ENCODE data around the gene DDIT3. TPM values are rescaled to one million over a fixed set of nuclear protein-coding genes. Genes with fewer than 3 reads are reported as not detected.
A peak's percentile ranks its signal among the peaks of the same experiment; 100 is the strongest.
"Not testable (repeated sequence)": the region's sequence is repeated elsewhere in the genome, so short reads cannot be mapped to it uniquely, and the experiment has no call there.

DDIT3 gene
- total and polyA plus RNA-seq, 11 donors, result 11.5 to 60.5 (median 18.5) TPM

DNA sequence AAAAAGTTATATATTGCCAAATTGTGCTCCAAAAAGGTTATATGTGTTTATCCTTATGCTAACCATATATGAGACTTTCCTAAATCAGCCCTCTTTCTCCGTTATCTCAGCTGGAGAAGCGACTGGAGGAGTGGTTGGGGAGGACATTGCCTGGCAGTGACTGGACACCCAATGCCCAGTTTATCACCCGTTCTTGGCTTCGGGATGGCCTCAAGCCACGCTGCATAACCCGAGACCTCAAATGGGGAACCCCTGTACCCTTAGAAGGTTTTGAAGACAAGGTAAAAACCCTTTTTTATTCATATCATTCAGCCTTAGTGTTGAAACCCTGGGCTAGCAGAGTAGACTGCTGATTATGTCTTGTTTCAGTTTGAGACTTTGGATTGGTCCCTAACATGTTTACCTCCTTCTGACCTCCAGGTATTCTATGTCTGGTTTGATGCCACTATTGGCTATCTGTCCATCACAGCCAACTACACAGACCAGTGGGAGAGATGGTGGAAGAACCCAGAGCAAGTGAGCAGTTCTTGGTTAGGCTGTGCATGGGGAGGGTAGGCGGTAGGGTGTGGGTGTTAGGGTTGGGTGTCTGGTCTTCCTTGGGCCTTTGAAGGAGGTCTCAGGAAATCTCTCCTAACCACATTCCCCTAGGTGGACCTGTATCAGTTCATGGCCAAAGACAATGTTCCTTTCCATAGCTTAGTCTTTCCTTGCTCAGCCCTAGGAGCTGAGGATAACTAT, 8.6 kb downstream of the DDIT3 start:
- H3K36me3 ChIP-seq, result peaks cover 3 to 82% (median 78%) of the 10 kb centered on the region in 9 donors
- WGBS, 4 donors, result 93 to 99% (median 98%) methylated on average over 6 to 7 of the region's 7 CpGs
- TF ChIP-seq CTCF (IDR thresholded peaks at IDR 0.05) (no peak), POLR2A (IDR thresholded peaks at IDR 0.05) (no peak)
- intact Hi-C loops (cut with DNase I), result loop anchor here in 1 of 10 donors (2.0 kb wide), 1 partner anchor 23 kb away; the partner anchor contains the start of gene MARS1
- H3K4me1 ChIP-seq, result peaks cover 0 to 24% (median 1%) of the 10 kb centered on the region in 12 donors
- peak in 1 of 4 donors; percentile 29 for ATAC-seq
- no peak overlapping the region for H3K4me3 ChIP-seq
- no peaks in the 10 kb centered on the region for H3K27me3 ChIP-seq
- no peak overlapping the region for H3K27ac ChIP-seq
- no peaks in the 10 kb centered on the region for H3K9me3 ChIP-seq
- no peak for DNase-seq

DNA sequence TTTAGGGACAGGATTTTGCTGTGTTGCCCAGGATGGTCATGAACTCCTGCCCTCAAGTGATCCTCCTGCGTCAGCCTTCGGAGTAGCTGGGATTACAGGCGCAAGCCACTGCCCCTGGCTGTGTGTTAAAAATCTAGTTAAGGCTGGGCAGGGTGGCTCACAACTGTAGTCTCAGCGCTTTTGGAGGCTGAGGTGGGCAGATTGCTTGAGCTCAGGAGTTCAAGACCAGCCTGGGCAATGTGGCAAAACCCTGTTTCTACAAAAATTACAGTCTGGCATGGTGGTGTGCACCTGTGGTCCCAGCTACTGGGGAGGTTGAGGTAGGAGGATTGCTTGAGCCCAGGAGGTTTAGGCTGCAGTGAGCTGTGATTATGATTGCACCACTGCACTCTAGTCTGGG, 9.2 kb downstream of the DDIT3 start:
- Histone ChIP-seq H3K36me3 (peaks cover 3 to 81% (median 77%) of the 10 kb centered on the region in 9 donors), H3K9me3 (no peaks in the 10 kb centered on the region), H3K27ac (no peak overlapping the region), H3K4me3 (no peak overlapping the region), H3K4me1 (peaks cover 0 to 19% (median 0%) of the 10 kb centered on the region in 12 donors), H3K27me3 (no peaks in the 10 kb centered on the region)
- intact Hi-C loops (cut with DNase I), result no loop called here
- TF ChIP-seq CTCF (IDR thresholded peaks at IDR 0.05) (no peak), POLR2A (IDR thresholded peaks at IDR 0.05) (no peak)
- WGBS, 4 donors, result 96 to 99% (median 97%) methylated on average over 4 of the region's 4 CpGs
- no peak for DNase-seq
- ATAC-seq, result no peak

GRCh38 chr12:57507796-57508195, 12.5 kb downstream of the DDIT3 start:
- 96 to 100% (median 99%) methylated on average over 1 to 26 of the region's 28 CpGs for whole genome bisulfite sequencing, 4 donors
- H3K36me3 ChIP-seq, result peaks cover 4 to 81% (median 77%) of the 10 kb centered on the region in 9 donors
- H3K4me3 ChIP-seq; H3K27ac ChIP-seq; H3K27me3 ChIP-seq; H3K9me3 ChIP-seq; ATAC-seq; intact Hi-C loops (cut with DNase I); DNase-seq; H3K4me1 ChIP-seq: not testable (repeated sequence)

DNA sequence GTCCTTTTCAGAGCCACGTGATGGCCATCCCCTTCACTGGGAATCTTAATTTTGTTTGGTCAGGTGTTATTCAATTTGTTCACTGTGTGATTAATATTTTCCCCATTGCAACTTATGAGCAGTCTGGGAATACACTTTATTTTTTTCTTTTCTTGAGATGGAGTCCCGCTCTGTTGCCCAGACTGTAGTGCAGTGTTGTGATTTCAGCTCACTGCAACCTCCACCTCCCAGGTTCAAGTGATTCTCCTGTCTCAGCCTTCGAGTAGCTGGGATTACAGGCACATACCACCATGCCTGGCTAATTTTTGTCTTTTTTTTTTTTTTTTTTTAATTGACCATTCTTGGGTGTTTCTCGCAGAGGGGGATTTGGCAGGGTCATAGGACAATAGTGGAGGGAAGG, 13.8 kb downstream of the DDIT3 start:
- intact Hi-C loops (cut with DNase I); ATAC-seq: not testable (repeated sequence)
- 76 to 97% (median 95%) methylated on average over 4 of the region's 4 CpGs for WGBS, 4 donors

GRCh38 chr12:57502311-57502969, 17.9 kb downstream of the DDIT3 start:
- H3K36me3 ChIP-seq, result peaks cover 2 to 93% (median 89%) of the 10 kb centered on the region in 9 donors
- H3K4me3 ChIP-seq; H3K4me1 ChIP-seq; DNase-seq; H3K27me3 ChIP-seq; H3K27ac ChIP-seq; intact Hi-C loops (cut with DNase I); H3K9me3 ChIP-seq; ATAC-seq: not testable (repeated sequence)
- 95 to 98% (median 96%) methylated on average over 22 of the region's 22 CpGs for WGBS, 4 donors

More for the DNA sequence above, 13.8 kb downstream of the DDIT3 start:
- not testable (repeated sequence) for H3K4me3 ChIP-seq, H3K9me3 ChIP-seq, DNase-seq, H3K4me1 ChIP-seq, H3K27me3 ChIP-seq, H3K27ac ChIP-seq
- peaks cover 2 to 81% (median 77%) of the 10 kb centered on the region in 9 donors for H3K36me3 ChIP-seq

All from heart left ventricle (tissue), 16 donors.